Activated CD8-positive, alpha-beta memory T cell treated with anti-CD3 and anti-CD28 coated beads, Interleukin-2, amount 50 U/mL, for 48 hours (primary cell): Measurements from ENCODE around the gene OSBPL6.

ENCODE experiments used
- DNase-seq: peaks from one replicate; pipeline ENCODE4 v3.0.0-alpha.2; 2020

The OSBPL6 gene

GRCh38 chr2:178199334-178199733 is 5.0 kb downstream of the OSBPL6 start:
- no peak for DNase-seq

- DNase-seq, result no peak
Observed at GRCh38 chr2:178200331-178200730, 6.0 kb downstream of the OSBPL6 start.

GRCh38 chr2:178202927-178203326 is 8.6 kb downstream of the OSBPL6 start:
- DNase-seq, result no peak

- DNase-seq, result no peak
Observed at GRCh38 chr2:178204977-178205376, 10.7 kb downstream of the OSBPL6 start.

GRCh38 chr2:178205853-178206521 is 11.7 kb downstream of the OSBPL6 start:
- DNase-seq, result no peak

GRCh38 chr2:178208336-178208735 is 14.0 kb downstream of the OSBPL6 start:
- no peak for DNase-seq

- DNase-seq, result no peak
Observed at GRCh38 chr2:178208817-178209216, 14.5 kb downstream of the OSBPL6 start.

GRCh38 chr2:178211460-178211859 is 17.1 kb downstream of the OSBPL6 start:
- no peak for DNase-seq

GRCh38 chr2:178211943-178212342 is 17.6 kb downstream of the OSBPL6 start:
- DNase-seq, result no peak

- DNase-seq, result no peak
Observed at GRCh38 chr2:178213991-178214390, 19.7 kb downstream of the OSBPL6 start.

GRCh38 chr2:178219247-178219646 is 24.9 kb downstream of the OSBPL6 start:
- DNase-seq, result no peak

GRCh38 chr2:178220814-178221213 is 26.5 kb downstream of the OSBPL6 start:
- no peak for DNase-seq

- DNase-seq, result no peak
Observed at GRCh38 chr2:178221556-178221955, 27.2 kb downstream of the OSBPL6 start.

GRCh38 chr2:178223806-178224205 is 29.5 kb downstream of the OSBPL6 start:
- no peak for DNase-seq

GRCh38 chr2:178225006-178225805 is 30.9 kb downstream of the OSBPL6 start:
- DNase-seq, result no peak

- no peak for DNase-seq
Observed at GRCh38 chr2:178227187-178227586, 32.9 kb downstream of the OSBPL6 start.

- DNase-seq, result no peak
Observed at GRCh38 chr2:178229927-178230326, 35.6 kb downstream of the OSBPL6 start.

GRCh38 chr2:178230396-178230795 is 36.1 kb downstream of the OSBPL6 start:
- DNase-seq, result no peak

GRCh38 chr2:178233428-178233827 is 39.1 kb downstream of the OSBPL6 start:
- no peak for DNase-seq

- no peak for DNase-seq
Observed at GRCh38 chr2:178234648-178235047, 40.3 kb downstream of the OSBPL6 start.

- DNase-seq, result no peak
Observed at GRCh38 chr2:178237488-178238153, 43.3 kb downstream of the OSBPL6 start.

GRCh38 chr2:178238154-178238521 is 43.8 kb downstream of the OSBPL6 start:
- DNase-seq, result no peak

GRCh38 chr2:178238750-178239149 is 44.4 kb downstream of the OSBPL6 start:
- no peak for DNase-seq
